Mononuclear cell (primary cell): Measurements from ENCODE around the gene POU6F1. TPM values are rescaled to one million over a fixed set of nuclear protein-coding genes. Genes with fewer than 3 reads are reported as not detected.

Source experiments
- H3K27me3 ChIP-seq: 2 replicates; pipeline ENCODE4 v1.6.0; 2011; ENCODE audit warnings: low read length, control low read depth; ENCODE audit not compliant: insufficient read depth
- H3K4me1 ChIP-seq: 2 replicates; pipeline ENCODE4 v1.5.1; 2011; ENCODE audit warnings: mild to moderate bottlenecking, low read length, control low read depth; ENCODE audit not compliant: insufficient read depth
- H3K4me3 ChIP-seq: 2 replicates; pipeline ENCODE4 v1.5.1; 2011; ENCODE audit warnings: mild to moderate bottlenecking, low read length, moderate library complexity
- H3K9me3 ChIP-seq: 2 replicates; pipeline ENCODE4 v1.5.1; 2011; ENCODE audit warnings: low read depth, mild to moderate bottlenecking, control low read depth, low read length
- total RNA-seq: library from RNA; depleted of rRNA; stranded (reverse); fragments of >200 nt; gene quantifications from one replicate; pipeline ENCODE4 v1.2.3, GENCODE V29; 2012

The POU6F1 gene
- total RNA-seq, 1 donor = 5.5 TPM

- peak within 1 kb of the TSS; percentile 98 for H3K4me3 ChIP-seq
- H3K4me1 ChIP-seq = peaks cover 37% of the 10 kb centered on the region
- no peaks in the 10 kb centered on the region for H3K27me3 ChIP-seq
- H3K9me3 ChIP-seq = no peaks in the 10 kb centered on the region
Observed at GRCh38 chr12:51172515-51173431, 45.1 kb downstream of the POU6F1 start, which contains the start of gene TFCP2. TSS of gene TFCP2 (minus strand) at chr12:51173135. CDS start at chr12:51172422, 713 bp downstream.

GRCh38 chr12:51171884-51172514 is 45.9 kb downstream of the POU6F1 start:
- H3K4me3 ChIP-seq = peak overlapping the region; percentile 98
- H3K4me1 ChIP-seq = peaks cover 37% of the 10 kb centered on the region
- no peaks in the 10 kb centered on the region for H3K9me3 ChIP-seq
- H3K27me3 ChIP-seq = no peaks in the 10 kb centered on the region

GRCh38 chr12:51163795-51164194 is 54.1 kb downstream of the POU6F1 start:
- no peaks in the 10 kb centered on the region for H3K27me3 ChIP-seq
- H3K4me1 ChIP-seq = no peaks in the 10 kb centered on the region
- no peaks in the 10 kb centered on the region for H3K9me3 ChIP-seq
- no peak overlapping the region for H3K4me3 ChIP-seq

GRCh38 chr12:51162217-51162616 is 55.6 kb downstream of the POU6F1 start:
- H3K27me3 ChIP-seq = no peaks in the 10 kb centered on the region
- no peaks in the 10 kb centered on the region for H3K9me3 ChIP-seq
- no peak overlapping the region for H3K4me3 ChIP-seq
- H3K4me1 ChIP-seq = no peaks in the 10 kb centered on the region

GRCh38 chr12:51160814-51161459 is 56.9 kb downstream of the POU6F1 start:
- H3K27me3 ChIP-seq = no peaks in the 10 kb centered on the region
- no peaks in the 10 kb centered on the region for H3K4me1 ChIP-seq
- H3K4me3 ChIP-seq = no peak overlapping the region
- H3K9me3 ChIP-seq = no peaks in the 10 kb centered on the region

- Histone ChIP-seq H3K27me3 (no peaks in the 10 kb centered on the region), H3K4me3 (no peak overlapping the region), H3K4me1 (no peaks in the 10 kb centered on the region), H3K9me3 (no peaks in the 10 kb centered on the region)
Observed at GRCh38 chr12:51156245-51156765, 61.6 kb downstream of the POU6F1 start.

- no peaks in the 10 kb centered on the region for H3K27me3 ChIP-seq
- no peaks in the 10 kb centered on the region for H3K9me3 ChIP-seq
- no peaks in the 10 kb centered on the region for H3K4me1 ChIP-seq
- H3K4me3 ChIP-seq = no peak overlapping the region
Observed at GRCh38 chr12:51152953-51153352, 64.9 kb downstream of the POU6F1 start.

- Histone ChIP-seq H3K27me3 (no peaks in the 10 kb centered on the region), H3K9me3 (no peaks in the 10 kb centered on the region), H3K4me3 (no peak overlapping the region), H3K4me1 (no peaks in the 10 kb centered on the region)
Observed at GRCh38 chr12:51150777-51151176, 67.1 kb downstream of the POU6F1 start.

GRCh38 chr12:51147309-51147708 is 70.6 kb downstream of the POU6F1 start:
- no peaks in the 10 kb centered on the region for H3K4me1 ChIP-seq
- H3K27me3 ChIP-seq = no peaks in the 10 kb centered on the region
- H3K4me3 ChIP-seq = no peak overlapping the region
- no peaks in the 10 kb centered on the region for H3K9me3 ChIP-seq

GRCh38 chr12:51139292-51139844 is 78.5 kb downstream of the POU6F1 start:
- no peaks in the 10 kb centered on the region for H3K9me3 ChIP-seq
- no peaks in the 10 kb centered on the region for H3K27me3 ChIP-seq
- no peaks in the 10 kb centered on the region for H3K4me1 ChIP-seq
- H3K4me3 ChIP-seq = no peak overlapping the region

Other genes starting within 250 kb of the POU6F1 start
- gene SLC11A2, start 191.7 kb downstream of the POU6F1 start, total RNA-seq = 51.2 TPM
- gene LETMD1, start 169.7 kb downstream of the POU6F1 start, total RNA-seq = 63.4 TPM
- gene CSRNP2, start 134.5 kb downstream of the POU6F1 start, total RNA-seq = 7.7 TPM
- 3.9 TPM for gene TFCP2, start 44.9 kb downstream of the POU6F1 start, total RNA-seq
- gene DAZAP2, start 20.8 kb upstream of the POU6F1 start, total RNA-seq = 779 TPM
- 3.0 TPM for gene SMAGP, start 52.4 kb upstream of the POU6F1 start, total RNA-seq
- 211 TPM for gene BIN2, start 106.1 kb upstream of the POU6F1 start, total RNA-seq
- gene CELA1, start 128.6 kb upstream of the POU6F1 start, total RNA-seq = not detected
- gene GALNT6, start 173.3 kb upstream of the POU6F1 start, total RNA-seq = 11.3 TPM
- gene SLC4A8, start 206.8 kb upstream of the POU6F1 start, total RNA-seq = 3.3 TPM